ENCODE data around the gene SCN1B.

SCN1B gene

DNA sequence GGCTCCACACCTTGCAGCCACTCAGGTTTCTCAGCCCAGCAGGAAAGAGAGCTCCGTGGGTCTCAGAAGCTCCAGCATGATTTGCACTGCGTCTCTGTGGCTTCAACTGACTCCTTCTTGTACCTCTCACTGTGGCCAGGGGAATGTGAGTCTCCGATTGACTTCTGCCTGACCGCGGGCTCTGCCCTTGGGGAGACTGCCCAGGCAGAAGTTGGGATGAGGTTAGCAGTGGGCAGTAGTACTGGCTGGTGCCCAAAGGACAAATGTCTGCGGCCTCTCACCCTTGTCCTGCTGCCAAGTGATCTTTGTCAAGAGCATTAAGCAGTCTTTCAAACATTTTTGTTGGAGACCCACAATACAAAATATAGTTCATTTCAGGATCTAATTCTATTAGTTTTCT lies 50.9 kb downstream of the SCN1B start:
- Histone ChIP-seq H3K4me3 (ENCODE audit: low read depth in 1 of 5, low read length in 5 of 5) (no peak overlapping the region), H3K27me3 (ENCODE audit: control insufficient read depth in 5 of 5, insufficient read depth in 4 of 5, low read length in 5 of 5) (peaks cover 0 to 6% (median 0%) of the 10 kb centered on the region in 5 donors), H3K9me3 (ENCODE audit: control insufficient read depth in 5 of 5, low read length in 5 of 5) (no peaks in the 10 kb centered on the region), H3K36me3 (ENCODE audit: control insufficient read depth in 5 of 5, insufficient read depth in 5 of 5, low read length in 5 of 5) (no peaks in the 10 kb centered on the region), H3K4me1 (ENCODE audit: control insufficient read depth in 5 of 5, insufficient read depth in 5 of 5, low read length in 5 of 5) (peaks cover 0 to 9% (median 0%) of the 10 kb centered on the region in 5 donors), H3K27ac (ENCODE audit: low read depth, low read length) (no peak overlapping the region), H3K9ac (ENCODE audit: low read length in 5 of 5) (no peak overlapping the region)

DNA sequence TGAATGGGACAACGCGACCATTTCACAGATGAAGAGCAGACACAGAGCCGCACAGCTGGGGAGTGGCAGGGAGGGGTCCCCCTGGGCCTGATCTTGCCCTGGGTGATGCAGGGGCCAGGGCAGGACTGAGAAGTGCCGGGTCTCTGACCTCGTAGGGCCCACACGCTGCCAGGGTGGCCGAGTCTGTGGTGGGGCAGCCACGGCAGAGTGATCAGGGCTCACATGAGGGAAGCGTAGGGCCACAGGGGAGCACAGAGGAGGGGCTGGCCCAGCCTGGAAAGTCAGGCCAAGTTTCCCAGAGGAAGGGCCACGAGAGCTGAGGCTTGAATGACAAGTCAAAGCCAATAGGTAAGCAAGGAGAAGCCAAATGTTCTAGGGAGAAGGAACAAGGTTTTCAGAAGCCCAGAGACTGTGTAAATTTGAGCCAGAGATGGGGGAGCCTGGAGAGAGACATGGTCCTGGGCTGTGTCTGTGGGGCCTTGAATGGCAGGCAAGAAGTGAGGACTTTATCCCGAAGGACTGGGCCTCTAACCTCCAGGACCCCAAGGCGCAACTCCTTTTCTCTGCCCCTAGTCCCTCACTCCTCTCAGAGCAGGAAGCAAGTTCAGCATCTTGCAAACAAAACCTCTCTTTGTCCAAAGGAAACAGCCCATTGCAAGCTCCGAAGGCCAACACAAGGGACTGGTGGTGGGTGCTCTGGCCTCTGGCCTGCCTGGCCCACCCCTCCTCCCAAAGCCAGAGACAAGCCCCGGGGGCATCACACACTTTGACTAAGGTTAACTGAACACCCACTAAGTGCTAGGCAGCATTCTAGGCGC lies 53.6 kb downstream of the SCN1B start:
- Histone ChIP-seq H3K9ac (ENCODE audit: low read length in 5 of 5) (no peak overlapping the region), H3K27me3 (ENCODE audit: control insufficient read depth in 5 of 5, insufficient read depth in 4 of 5, low read length in 5 of 5) (peaks cover 0 to 10% (median 4%) of the 10 kb centered on the region in 5 donors), H3K27ac (ENCODE audit: low read depth, low read length) (no peak overlapping the region), H3K4me3 (ENCODE audit: low read depth in 1 of 5, low read length in 5 of 5) (no peak overlapping the region), H3K36me3 (ENCODE audit: control insufficient read depth in 5 of 5, insufficient read depth in 5 of 5, low read length in 5 of 5) (no peaks in the 10 kb centered on the region), H3K4me1 (ENCODE audit: control insufficient read depth in 5 of 5, insufficient read depth in 5 of 5, low read length in 5 of 5) (peaks cover 0 to 9% (median 0%) of the 10 kb centered on the region in 5 donors), H3K9me3 (ENCODE audit: control insufficient read depth in 5 of 5, low read length in 5 of 5) (no peaks in the 10 kb centered on the region)

DNA sequence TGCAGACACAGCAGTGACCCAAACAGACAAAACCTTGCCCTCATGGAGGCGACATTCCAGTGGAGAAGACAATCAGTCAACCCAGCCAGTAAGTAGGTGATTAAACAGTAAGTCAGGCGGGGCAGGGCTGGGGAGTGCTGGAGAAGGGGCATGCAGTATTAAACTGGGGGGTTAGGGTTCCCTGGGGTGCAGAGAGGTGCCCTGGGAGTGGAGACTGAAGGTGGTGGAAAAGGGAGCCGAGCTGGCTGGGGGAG lies 54.2 kb downstream of the SCN1B start:
- peaks cover 0 to 9% (median 0%) of the 10 kb centered on the region in 5 donors for H3K4me1 ChIP-seq (ENCODE audit: control insufficient read depth in 5 of 5, insufficient read depth in 5 of 5, low read length in 5 of 5)
- peaks cover 0 to 10% (median 4%) of the 10 kb centered on the region in 5 donors for H3K27me3 ChIP-seq (ENCODE audit: control insufficient read depth in 5 of 5, insufficient read depth in 4 of 5, low read length in 5 of 5)
- H3K27ac ChIP-seq (ENCODE audit: low read depth, low read length): no peak overlapping the region
- no peaks in the 10 kb centered on the region for H3K36me3 ChIP-seq (ENCODE audit: control insufficient read depth in 5 of 5, insufficient read depth in 5 of 5, low read length in 5 of 5)
- H3K4me3 ChIP-seq (ENCODE audit: low read depth in 1 of 5, low read length in 5 of 5): no peak overlapping the region
- H3K9ac ChIP-seq (ENCODE audit: low read length in 5 of 5): no peak overlapping the region
- no peaks in the 10 kb centered on the region for H3K9me3 ChIP-seq (ENCODE audit: control insufficient read depth in 5 of 5, low read length in 5 of 5)

DNA sequence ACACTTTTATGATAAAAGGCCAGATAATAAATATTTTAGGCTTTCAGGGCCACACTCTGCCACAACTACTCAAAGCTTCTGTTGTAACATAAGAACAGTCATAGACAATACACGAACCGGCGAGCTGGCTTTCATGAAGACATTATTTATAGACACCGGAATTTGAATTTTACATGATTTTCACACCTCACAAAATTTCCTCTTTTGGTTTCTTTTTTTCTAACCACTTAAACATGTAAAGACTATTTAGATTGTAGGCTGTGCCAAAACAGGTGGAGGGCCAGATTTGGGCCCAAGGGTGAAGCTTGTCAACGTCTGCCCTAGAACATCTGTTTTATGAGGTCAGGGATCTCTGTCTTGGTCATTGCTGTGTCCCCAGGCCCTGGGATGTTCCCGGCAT lies 55.7 kb downstream of the SCN1B start:
- peaks cover 0 to 13% (median 5%) of the 10 kb centered on the region in 5 donors for H3K4me1 ChIP-seq (ENCODE audit: control insufficient read depth in 5 of 5, insufficient read depth in 5 of 5, low read length in 5 of 5)
- no peak overlapping the region for H3K9ac ChIP-seq (ENCODE audit: low read length in 5 of 5)
- no peaks in the 10 kb centered on the region for H3K36me3 ChIP-seq (ENCODE audit: control insufficient read depth in 5 of 5, insufficient read depth in 5 of 5, low read length in 5 of 5)
- H3K9me3 ChIP-seq (ENCODE audit: control insufficient read depth in 5 of 5, low read length in 5 of 5): no peaks in the 10 kb centered on the region
- H3K27ac ChIP-seq (ENCODE audit: low read depth, low read length): no peak overlapping the region
- peaks cover 4 to 14% (median 7%) of the 10 kb centered on the region in 5 donors for H3K27me3 ChIP-seq (ENCODE audit: control insufficient read depth in 5 of 5, insufficient read depth in 4 of 5, low read length in 5 of 5)
- no peak overlapping the region for H3K4me3 ChIP-seq (ENCODE audit: low read depth in 1 of 5, low read length in 5 of 5)

DNA sequence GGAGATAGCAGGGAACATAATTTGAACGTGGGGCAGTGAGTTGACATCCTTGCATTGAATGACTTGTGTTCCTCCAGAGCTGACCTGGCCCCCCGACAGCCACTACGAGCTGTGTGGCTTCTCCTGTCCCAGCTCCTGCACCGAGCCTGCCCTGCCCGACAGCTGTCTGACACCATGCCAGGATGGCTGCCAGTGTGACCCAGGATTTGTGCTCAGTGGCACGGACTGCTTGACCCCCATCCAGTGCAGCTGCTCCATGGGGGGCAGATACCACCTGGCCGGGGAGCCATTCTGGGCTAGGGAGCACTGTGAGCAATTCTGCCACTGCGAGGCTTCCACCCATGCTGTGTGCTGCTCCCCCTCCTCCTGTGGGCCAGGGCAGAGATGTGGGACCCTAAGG lies 56.2 kb downstream of the SCN1B start:
- H3K36me3 ChIP-seq (ENCODE audit: control insufficient read depth in 5 of 5, insufficient read depth in 5 of 5, low read length in 5 of 5): no peaks in the 10 kb centered on the region
- no peak overlapping the region for H3K27ac ChIP-seq (ENCODE audit: low read depth, low read length)
- H3K9me3 ChIP-seq (ENCODE audit: control insufficient read depth in 5 of 5, low read length in 5 of 5): no peaks in the 10 kb centered on the region
- peaks cover 0 to 11% (median 5%) of the 10 kb centered on the region in 5 donors for H3K4me1 ChIP-seq (ENCODE audit: control insufficient read depth in 5 of 5, insufficient read depth in 5 of 5, low read length in 5 of 5)
- no peak overlapping the region for H3K4me3 ChIP-seq (ENCODE audit: low read depth in 1 of 5, low read length in 5 of 5)
- peaks cover 6 to 17% (median 8%) of the 10 kb centered on the region in 5 donors for H3K27me3 ChIP-seq (ENCODE audit: control insufficient read depth in 5 of 5, insufficient read depth in 4 of 5, low read length in 5 of 5)
- H3K9ac ChIP-seq (ENCODE audit: low read length in 5 of 5): no peak overlapping the region

DNA sequence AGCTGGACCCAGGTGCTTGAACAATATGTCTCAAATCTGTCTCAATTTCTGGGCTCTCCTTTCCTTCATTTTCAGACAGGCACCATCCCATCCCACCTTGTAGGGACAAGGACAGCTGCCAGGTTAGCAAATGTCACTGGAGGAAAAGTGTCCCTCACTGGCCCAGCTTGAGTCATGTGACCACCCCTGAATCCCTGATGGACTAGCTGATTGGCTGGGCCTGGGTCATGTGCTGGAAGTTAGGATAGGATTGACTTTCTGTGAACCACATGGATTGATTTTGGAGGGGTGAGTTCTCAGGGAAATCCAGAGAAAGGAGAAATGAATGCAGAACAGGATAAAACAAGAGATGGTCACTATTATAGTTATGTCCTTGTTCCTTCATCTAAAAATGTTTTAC lies 57.1 kb downstream of the SCN1B start:
- Histone ChIP-seq H3K4me1 (ENCODE audit: control insufficient read depth in 5 of 5, insufficient read depth in 5 of 5, low read length in 5 of 5) (peaks cover 0 to 9% (median 5%) of the 10 kb centered on the region in 5 donors), H3K9ac (ENCODE audit: low read length in 5 of 5) (no peak overlapping the region), H3K27me3 (ENCODE audit: control insufficient read depth in 5 of 5, insufficient read depth in 4 of 5, low read length in 5 of 5) (peaks cover 6 to 17% (median 8%) of the 10 kb centered on the region in 5 donors), H3K9me3 (ENCODE audit: control insufficient read depth in 5 of 5, low read length in 5 of 5) (no peaks in the 10 kb centered on the region), H3K27ac (ENCODE audit: low read depth, low read length) (no peak overlapping the region), H3K4me3 (ENCODE audit: low read depth in 1 of 5, low read length in 5 of 5) (no peak overlapping the region), H3K36me3 (ENCODE audit: control insufficient read depth in 5 of 5, insufficient read depth in 5 of 5, low read length in 5 of 5) (no peaks in the 10 kb centered on the region)

DNA sequence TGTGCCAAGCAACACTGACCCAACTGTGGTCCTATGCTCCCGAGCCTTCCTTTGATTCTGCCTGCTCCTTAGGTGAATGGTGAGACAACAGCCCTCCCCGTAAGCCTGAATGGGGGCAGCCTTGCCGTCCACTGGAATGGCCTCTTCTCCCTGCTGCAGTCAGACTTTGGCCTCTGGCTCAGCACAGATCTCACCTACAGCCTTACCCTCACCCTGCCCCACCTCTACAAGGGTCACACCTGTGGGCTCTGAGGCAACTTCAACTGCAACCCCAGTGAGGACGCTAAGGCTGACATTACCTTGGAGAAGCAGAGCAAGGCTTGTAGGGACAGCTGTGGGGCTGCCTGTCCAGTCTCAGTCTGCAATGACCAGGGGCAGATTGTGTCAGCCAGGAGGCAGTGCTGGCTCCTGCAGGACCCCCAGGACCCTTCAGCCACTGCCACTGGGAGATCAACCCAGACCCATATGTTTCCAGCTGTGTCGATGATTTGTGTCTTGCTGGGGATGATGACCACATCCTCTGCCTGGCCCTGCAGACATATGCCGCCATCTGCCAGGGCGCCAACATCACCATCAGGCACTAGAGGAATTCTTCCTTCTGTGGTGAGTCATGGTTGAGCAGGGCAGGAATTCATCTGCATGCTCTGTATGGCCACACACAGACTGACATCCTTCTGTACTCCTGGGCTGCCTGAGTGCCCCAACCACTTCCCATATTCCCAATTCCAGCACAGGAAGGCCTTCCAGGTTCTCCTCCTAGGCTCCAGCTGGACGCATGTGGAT lies 58.1 kb downstream of the SCN1B start:
- H3K27me3 ChIP-seq (ENCODE audit: control insufficient read depth in 5 of 5, insufficient read depth in 4 of 5, low read length in 5 of 5): peaks cover 6 to 17% (median 8%) of the 10 kb centered on the region in 5 donors
- H3K4me3 ChIP-seq (ENCODE audit: low read depth in 1 of 5, low read length in 5 of 5): no peak overlapping the region
- no peak overlapping the region for H3K27ac ChIP-seq (ENCODE audit: low read depth, low read length)
- no peak overlapping the region for H3K9ac ChIP-seq (ENCODE audit: low read length in 5 of 5)
- no peaks in the 10 kb centered on the region for H3K9me3 ChIP-seq (ENCODE audit: control insufficient read depth in 5 of 5, low read length in 5 of 5)
- no peaks in the 10 kb centered on the region for H3K36me3 ChIP-seq (ENCODE audit: control insufficient read depth in 5 of 5, insufficient read depth in 5 of 5, low read length in 5 of 5)
- H3K4me1 ChIP-seq (ENCODE audit: control insufficient read depth in 5 of 5, insufficient read depth in 5 of 5, low read length in 5 of 5): peaks cover 0 to 9% (median 5%) of the 10 kb centered on the region in 5 donors

DNA sequence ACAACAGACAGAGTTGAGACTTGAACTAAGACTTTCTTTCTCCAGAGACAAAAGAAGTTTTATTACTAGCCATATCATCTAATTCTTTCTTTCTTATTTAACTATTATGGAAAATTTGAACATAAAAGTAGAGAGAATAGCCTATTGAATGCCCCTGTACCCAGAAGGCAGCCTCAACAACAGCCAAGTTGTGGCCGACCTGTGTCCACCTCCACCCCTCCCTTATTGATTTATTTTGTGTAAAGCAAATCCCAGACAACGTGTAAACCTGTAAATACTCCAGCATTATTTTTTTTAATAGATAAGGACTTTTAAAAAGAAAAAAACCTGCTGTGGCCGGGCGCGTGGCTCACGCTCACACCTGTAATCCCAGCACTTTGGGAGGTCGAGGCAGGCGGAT lies 59.3 kb downstream of the SCN1B start:
- Histone ChIP-seq H3K9me3 (ENCODE audit: control insufficient read depth in 5 of 5, low read length in 5 of 5) (no peaks in the 10 kb centered on the region), H3K27me3 (ENCODE audit: control insufficient read depth in 5 of 5, insufficient read depth in 4 of 5, low read length in 5 of 5) (peaks cover 6 to 17% (median 8%) of the 10 kb centered on the region in 5 donors), H3K4me3 (ENCODE audit: low read depth in 1 of 5, low read length in 5 of 5) (no peak overlapping the region), H3K4me1 (ENCODE audit: control insufficient read depth in 5 of 5, insufficient read depth in 5 of 5, low read length in 5 of 5) (peaks cover 0 to 9% (median 5%) of the 10 kb centered on the region in 5 donors), H3K9ac (ENCODE audit: low read length in 5 of 5) (no peak overlapping the region), H3K36me3 (ENCODE audit: control insufficient read depth in 5 of 5, insufficient read depth in 5 of 5, low read length in 5 of 5) (no peaks in the 10 kb centered on the region), H3K27ac (ENCODE audit: low read depth, low read length) (no peak overlapping the region)

All from subcutaneous abdominal adipose tissue (tissue), 5 donors.